Myocyte (in vitro differentiated cells): ENCODE measurements around the gene NUPR1. TPM values are rescaled to one million over a fixed set of nuclear protein-coding genes. Genes with fewer than 3 reads are reported as not detected.
"Not testable (repeated sequence)": the region's sequence is repeated elsewhere in the genome, so short reads cannot be mapped to it uniquely, and the experiment has no call there.

Experiments used
- DNase-seq: peaks from one replicate; pipeline ENCODE4 v3.0.0-alpha.2; 2012; ENCODE audit warnings: low read depth
- total RNA-seq: library from RNA; depleted of rRNA; stranded (reverse); fragments of >200 nt; gene quantifications from 2 replicates; pipeline ENCODE4 v1.2.3, GENCODE V29; 2014

NUPR1 gene
- total RNA-seq, 1 donor from 2014 or later = 5.9 TPM

- DNase-seq = no peak
These were observed 38.9 kb downstream of the NUPR1 start for GRCh38 chr16:28499854-28500253.

GRCh38 chr16:28498666-28499381 is 40.0 kb downstream of the NUPR1 start:
- no peak for DNase-seq

GRCh38 chr16:28497861-28498599 is 40.7 kb downstream of the NUPR1 start:
- no peak for DNase-seq

- no peak for DNase-seq
These were observed 41.4 kb downstream of the NUPR1 start for GRCh38 chr16:28497386-28497785.

GRCh38 chr16:28496844-28497243 is 41.9 kb downstream of the NUPR1 start:
- DNase-seq = no peak

- no peak for DNase-seq
These were observed 42.7 kb downstream of the NUPR1 start for GRCh38 chr16:28495795-28496749.

GRCh38 chr16:28495098-28495793 is 43.5 kb downstream of the NUPR1 start:
- DNase-seq = no peak

- DNase-seq = no peak
These were observed 44.5 kb downstream of the NUPR1 start, which contains the start of gene APOBR for GRCh38 chr16:28494121-28494851. APOBR (plus strand) TSS chr16:28494643; CDS start chr16:28494682, 39 bp downstream.

- DNase-seq = no peak
These were observed 46.3 kb downstream of the NUPR1 start for GRCh38 chr16:28492511-28492910.

- peak; percentile 96 for DNase-seq
These were observed 46.8 kb downstream of the NUPR1 start, which contains the start of gene CLN3 for GRCh38 chr16:28491970-28492474. CLN3 (minus strand) TSS chr16:28492074; CDS start chr16:28491759, 315 bp downstream.

GRCh38 chr16:28491230-28491969 is 47.4 kb downstream of the NUPR1 start:
- peak; percentile 34 for DNase-seq

GRCh38 chr16:28486266-28486665 is 52.5 kb downstream of the NUPR1 start:
- no peak for DNase-seq

- DNase-seq = not testable (repeated sequence)
These were observed 55.4 kb downstream of the NUPR1 start for GRCh38 chr16:28483361-28483760.

Other genes with a start within 250 kb of the NUPR1 start
- gene SBK1, start 246.4 kb downstream of the NUPR1 start, total RNA-seq = 3.7 and 4.3 TPM in 2 replicates
- gene NPIPB6, start 175.5 kb downstream of the NUPR1 start, total RNA-seq = 0.56 and 1.1 TPM in 2 replicates
- 51.5 and 63.7 TPM in 2 replicates for gene EIF3CL, start 135.1 kb downstream of the NUPR1 start, total RNA-seq
- gene NPIPB7, start 66.6 kb downstream of the NUPR1 start, total RNA-seq = not detected in 2 replicates
- 12.4 and 18.3 TPM in 2 replicates for gene CLN3, start 46.9 kb downstream of the NUPR1 start, total RNA-seq
- not detected in 2 replicates for gene APOBR, start 44.3 kb downstream of the NUPR1 start, total RNA-seq
- not detected in 2 replicates for gene IL27, start 32.1 kb downstream of the NUPR1 start, total RNA-seq
- 12.5 and 17.4 TPM in 2 replicates for gene SGF29, start 14.9 kb upstream of the NUPR1 start, total RNA-seq
- gene SULT1A2, start 58.1 kb upstream of the NUPR1 start, total RNA-seq = 0.10 TPM in 1 of 2 replicates, not detected in the other
- gene SULT1A1, start 71.1 kb upstream of the NUPR1 start, total RNA-seq = 3.4 and 3.5 TPM in 2 replicates
- gene NPIPB8, start 99.1 kb upstream of the NUPR1 start, total RNA-seq = not detected in 2 replicates
- gene EIF3C, start 172.5 kb upstream of the NUPR1 start, total RNA-seq = 96.7 and 103 TPM in 2 replicates
- 0.68 and 1.1 TPM in 2 replicates for gene NPIPB9, start 212.8 kb upstream of the NUPR1 start, total RNA-seq